Upper lobe of left lung (tissue), 6 donors: Measurements from ENCODE around the gene TMEM86A. TPM values are rescaled to one million over a fixed set of nuclear protein-coding genes. Genes with fewer than 3 reads are reported as not detected.

Experiments used
- ATAC-seq, 2 donors: fragments of 200-7000 bp; cut with Tn5 transposase; one replicate each; pipeline ENCODE4 v1.9.1; 2022; ENCODE audit warnings: mild to moderate bottlenecking in 2 of 2, moderate library complexity in 2 of 2; ENCODE audit not compliant: low FRiP score in 2 of 2
- DNase-seq, 2 donors: peaks; one replicate each; pipeline ENCODE4 v3.0.0-alpha.2; 2019 to 2020
- H3K27ac ChIP-seq, 4 donors: fragments of 200-600 bp; sonication (generic); one replicate each; pipeline ENCODE4 v1.5.1; 2016 to 2019
- H3K27me3 ChIP-seq, 4 donors: fragments of 200-600 bp; sonication (generic); one replicate each; pipeline ENCODE4 v1.5.1; 2017 to 2019
- H3K36me3 ChIP-seq, 4 donors: fragments of 200-600 bp; sonication (generic); one replicate each; pipeline ENCODE4 v1.5.1; 2016 to 2019
- H3K4me1 ChIP-seq, 4 donors: fragments of 200-600 bp; sonication (generic); one replicate each; pipeline ENCODE4 v1.5.1; 2018 to 2019
- H3K4me3 ChIP-seq, 4 donors: fragments of 200-600 bp; sonication (generic); one replicate each; pipeline ENCODE4 v1.5.1; 2017 to 2019; ENCODE audit warnings: mild to moderate bottlenecking in 2 of 4, moderate library complexity in 1 of 4
- H3K9me3 ChIP-seq, 4 donors: fragments of 200-600 bp; sonication (generic); one replicate each; pipeline ENCODE4 v1.5.1; 2018 to 2019
- CTCF ChIP-seq, 6 experiments: fragments of 450-650 bp in 4 of 6; fragments of 200-600 bp in 2 of 6; sonication (generic) in 2 of 6; IDR thresholded peaks; one replicate each; pipeline ENCODE4 v1.5.1; 2016 to 2019; ENCODE audit warnings: antibody characterized with exemption in 6 of 6
- EP300 ChIP-seq, 4 donors: sonication (generic); formaldehyde crosslinking; IDR thresholded peaks; one replicate each; pipeline ENCODE4 v1.5.1; 2017; ENCODE audit warnings: antibody characterized with exemption in 4 of 4, control low read depth in 2 of 4
- POLR2A ChIP-seq, 4 donors: fragments of 450-650 bp; IDR thresholded peaks; one replicate each; pipeline ENCODE4 v1.5.1; 2016 to 2017; ENCODE audit warnings: antibody characterized with exemption in 4 of 4, mild to moderate bottlenecking in 2 of 4
- POLR2AphosphoS5 ChIP-seq, 2 donors: sonication (generic); formaldehyde crosslinking; IDR thresholded peaks; one replicate each; pipeline ENCODE4 v1.5.1; 2017; ENCODE audit warnings: antibody characterized with exemption in 2 of 2
- WGBS, 2 donors: methylation state at CpG; one replicate each; pipeline ENCODE4 v1.1.5; 2017 to 2018; 5-methylcytosine and 5-hydroxymethylcytosine counted together
- total RNA-seq, 6 donors: library from RNA; depleted of rRNA in 4 of 6; stranded (reverse); fragments of >200 nt in 4 of 6; gene quantifications; one replicate each; pipeline versions ENCODE4 v1.1.0 to v1.2.1, GENCODE V29; 2016 to 2021
- donor health status: DM: no; HTN: no; CAD: no; lungs with moderate emphysema.
- donor health status: DM: no; HTN: yes; CAD: no; lungs with severe emphysema.

Gene TMEM86A
- total RNA-seq, 6 donors from 2014 or later: 4.6 to 18.0 (median 8.5) TPM

GRCh38 chr11:18723991-18724390, 25.4 kb downstream of the TMEM86A start:
- ATAC-seq (no peak), DNase-seq (no peak)
- Histone ChIP-seq H3K36me3 (no peaks in the 10 kb centered on the region), H3K27me3 (no peaks in the 10 kb centered on the region), H3K27ac (no peak overlapping the region), H3K4me3 (no peak overlapping the region), H3K9me3 (no peaks in the 10 kb centered on the region), H3K4me1 (peaks cover 9 to 19% (median 13%) of the 10 kb centered on the region in 4 donors)
- 66 to 67% methylated on average over 7 of the region's 7 CpGs for WGBS, 2 donors
- no peak for TF ChIP-seq EP300 (IDR thresholded peaks at IDR 0.05)
- no peak for TF ChIP-seq CTCF (IDR thresholded peaks at IDR 0.05)
- no peak for TF ChIP-seq POLR2A (IDR thresholded peaks at IDR 0.05)
- TF ChIP-seq POLR2AphosphoS5 (IDR thresholded peaks at IDR 0.05): no peak

GRCh38 chr11:18726040-18726439, 27.5 kb downstream of the TMEM86A start, which contains the start of gene IGSF22:
TSS of gene IGSF22 (minus strand) at chr11:18726188. CDS start at chr11:18724236, 1,952 bp downstream.
- ATAC-seq: no peak
- H3K36me3 ChIP-seq: no peaks in the 10 kb centered on the region
- peaks cover 7 to 11% (median 10%) of the 10 kb centered on the region in 4 donors for H3K4me1 ChIP-seq
- 77 to 79% methylated on average over 6 to 7 of the region's 7 CpGs for WGBS, 2 donors
- no peaks in the 10 kb centered on the region for H3K9me3 ChIP-seq
- no peak within 1 kb of the TSS for H3K27ac ChIP-seq
- no peaks in the 10 kb centered on the region for H3K27me3 ChIP-seq
- TF ChIP-seq POLR2AphosphoS5 (IDR thresholded peaks at IDR 0.05) (no peak), CTCF (IDR thresholded peaks at IDR 0.05) (no peak), EP300 (IDR thresholded peaks at IDR 0.05) (no peak), POLR2A (IDR thresholded peaks at IDR 0.05) (no peak)
- DNase-seq: no peak
- no peak within 1 kb of the TSS for H3K4me3 ChIP-seq

- Histone ChIP-seq H3K9me3 (no peaks in the 10 kb centered on the region), H3K36me3 (no peaks in the 10 kb centered on the region), H3K27me3 (no peaks in the 10 kb centered on the region), H3K4me1 (no peaks in the 10 kb centered on the region), H3K4me3 (no peak overlapping the region), H3K27ac (no peak overlapping the region)
- WGBS, 2 donors: 50 to 51% methylated on average over 10 of the region's 10 CpGs
- TF ChIP-seq CTCF (IDR thresholded peaks at IDR 0.05) (peak; percentile 41 to 79 (median 49)), EP300 (IDR thresholded peaks at IDR 0.05) (no peak)
- peak in 1 of 2 donors; percentile 62 for ATAC-seq
- DNase-seq: no peak
Measured at GRCh38 chr11:18727479-18728236, 29.1 kb downstream of the TMEM86A start.

GRCh38 chr11:18728658-18729057, 30.1 kb downstream of the TMEM86A start:
- Histone ChIP-seq H3K9me3 (no peaks in the 10 kb centered on the region), H3K27me3 (no peaks in the 10 kb centered on the region), H3K27ac (no peak overlapping the region), H3K36me3 (no peaks in the 10 kb centered on the region), H3K4me3 (no peak overlapping the region), H3K4me1 (no peaks in the 10 kb centered on the region)
- no peak for ATAC-seq
- 89 to 93% methylated on average over 12 to 13 of the region's 13 CpGs for WGBS, 2 donors
- DNase-seq: peak in 1 of 2 donors; percentile 53
- TF ChIP-seq CTCF (IDR thresholded peaks at IDR 0.05) (no peak), POLR2AphosphoS5 (IDR thresholded peaks at IDR 0.05) (no peak), POLR2A (IDR thresholded peaks at IDR 0.05) (no peak)

- H3K36me3 ChIP-seq: no peaks in the 10 kb centered on the region
- no peaks in the 10 kb centered on the region for H3K9me3 ChIP-seq
- ATAC-seq: no peak
- WGBS, 2 donors: 91 to 93% methylated on average over 10 to 16 of the region's 16 CpGs
- peak in 1 of 2 donors; percentile 68 for DNase-seq
- no peak for TF ChIP-seq EP300 (IDR thresholded peaks at IDR 0.05)
- no peak for TF ChIP-seq CTCF (IDR thresholded peaks at IDR 0.05)
- TF ChIP-seq POLR2AphosphoS5 (IDR thresholded peaks at IDR 0.05): no peak
- no peak for TF ChIP-seq POLR2A (IDR thresholded peaks at IDR 0.05)
- no peak overlapping the region for H3K4me3 ChIP-seq
- no peak overlapping the region for H3K27ac ChIP-seq
- H3K27me3 ChIP-seq: no peaks in the 10 kb centered on the region
- no peaks in the 10 kb centered on the region for H3K4me1 ChIP-seq
Measured at GRCh38 chr11:18729426-18729825, 30.8 kb downstream of the TMEM86A start.
